Measurements from ENCODE around the gene LKAAEAR1.
A peak's percentile ranks its signal among the peaks of the same experiment; 100 is the strongest.

The LKAAEAR1 gene

GRCh38 chr20:64065062-64065973 is 18.9 kb downstream of the LKAAEAR1 start:
- no peak for DNase-seq (ENCODE audit: low read depth)
- no peak overlapping the region for H3K4me3 ChIP-seq (ENCODE audit: control insufficient read depth, low read depth, low read length)
- TF ChIP-seq, protein P1, sequence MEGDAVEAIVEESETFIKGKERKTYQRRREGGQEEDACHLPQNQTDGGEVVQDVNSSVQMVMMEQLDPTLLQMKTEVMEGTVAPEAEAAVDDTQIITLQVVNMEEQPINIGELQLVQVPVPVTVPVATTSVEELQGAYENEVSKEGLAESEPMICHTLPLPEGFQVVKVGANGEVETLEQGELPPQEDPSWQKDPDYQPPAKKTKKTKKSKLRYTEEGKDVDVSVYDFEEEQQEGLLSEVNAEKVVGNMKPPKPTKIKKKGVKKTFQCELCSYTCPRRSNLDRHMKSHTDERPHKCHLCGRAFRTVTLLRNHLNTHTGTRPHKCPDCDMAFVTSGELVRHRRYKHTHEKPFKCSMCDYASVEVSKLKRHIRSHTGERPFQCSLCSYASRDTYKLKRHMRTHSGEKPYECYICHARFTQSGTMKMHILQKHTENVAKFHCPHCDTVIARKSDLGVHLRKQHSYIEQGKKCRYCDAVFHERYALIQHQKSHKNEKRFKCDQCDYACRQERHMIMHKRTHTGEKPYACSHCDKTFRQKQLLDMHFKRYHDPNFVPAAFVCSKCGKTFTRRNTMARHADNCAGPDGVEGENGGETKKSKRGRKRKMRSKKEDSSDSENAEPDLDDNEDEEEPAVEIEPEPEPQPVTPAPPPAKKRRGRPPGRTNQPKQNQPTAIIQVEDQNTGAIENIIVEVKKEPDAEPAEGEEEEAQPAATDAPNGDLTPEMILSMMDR (conservative IDR thresholded peaks at IDR 0.05; ENCODE audit: control insufficient read depth, insufficient read depth, low read depth, low read length), result no peak

- peak; percentile 71 for DNase-seq (ENCODE audit: low read depth)
- peak overlapping the region; percentile 75 for H3K4me3 ChIP-seq (ENCODE audit: control insufficient read depth, low read depth, low read length)
- TF ChIP-seq, protein P1 (conservative IDR thresholded peaks at IDR 0.05; ENCODE audit: control insufficient read depth, insufficient read depth, low read depth, low read length), result no peak
Measured at GRCh38 chr20:64064145-64064698, 20.0 kb downstream of the LKAAEAR1 start.

GRCh38 chr20:64063389-64064144 is 20.6 kb downstream of the LKAAEAR1 start:
- H3K4me3 ChIP-seq (ENCODE audit: control insufficient read depth, low read depth, low read length), result peak overlapping the region; percentile 75
- no peak for DNase-seq (ENCODE audit: low read depth)
- TF ChIP-seq, protein P1 (conservative IDR thresholded peaks at IDR 0.05; ENCODE audit: control insufficient read depth, insufficient read depth, low read depth, low read length), result no peak

DNA sequence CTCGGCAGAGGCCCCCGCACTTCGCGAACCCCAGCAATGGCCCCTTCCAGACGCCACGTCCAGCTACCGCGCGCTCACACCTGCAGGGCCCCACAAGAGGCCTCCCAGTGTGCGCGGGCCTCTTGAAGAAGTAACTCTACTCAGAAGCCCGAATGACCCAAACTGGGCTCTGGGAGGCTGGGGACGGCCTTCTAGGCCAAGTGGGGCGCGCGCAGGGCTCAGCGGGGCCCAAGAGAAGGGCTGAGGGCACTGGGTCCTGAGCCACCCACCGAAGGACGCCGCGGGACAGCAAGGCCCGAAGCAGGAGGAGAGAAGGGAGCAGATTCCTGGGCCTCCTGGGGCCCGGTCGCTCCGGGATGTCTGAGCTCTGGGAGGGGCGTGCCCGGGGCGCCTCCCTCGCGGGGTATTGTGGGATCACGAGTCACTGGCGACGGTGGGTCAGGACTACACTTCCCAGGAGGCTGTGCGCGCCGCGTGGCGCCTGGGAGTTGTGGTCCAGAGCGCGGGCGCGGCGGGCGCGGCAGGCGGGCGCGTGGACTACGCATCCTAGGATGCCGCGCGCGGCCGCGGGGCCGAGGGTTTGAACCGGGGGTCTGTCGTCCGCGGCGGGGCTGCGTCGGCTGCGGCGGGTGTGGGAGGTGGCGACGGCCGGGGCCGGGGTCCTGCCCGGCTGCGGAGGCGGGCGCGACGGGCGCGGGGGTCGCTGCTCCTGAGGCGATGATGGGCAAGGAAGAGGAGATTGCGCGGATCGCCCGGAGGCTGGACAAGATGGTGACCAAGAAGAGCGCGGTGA is 21.4 kb downstream of the LKAAEAR1 start, which contains the start of gene TCEA2:
TCEA2 (plus strand) TSS at position 603 of the 793 bp plus-strand sequence; CDS start at position 718, 115 bp downstream.
- TF ChIP-seq, protein P1 (conservative IDR thresholded peaks at IDR 0.05; ENCODE audit: control insufficient read depth, insufficient read depth, low read depth, low read length), result no peak
- peak within 1 kb of the TSS; percentile 75 for H3K4me3 ChIP-seq (ENCODE audit: control insufficient read depth, low read depth, low read length)
- peak; percentile 95 for DNase-seq (ENCODE audit: low read depth)

DNA sequence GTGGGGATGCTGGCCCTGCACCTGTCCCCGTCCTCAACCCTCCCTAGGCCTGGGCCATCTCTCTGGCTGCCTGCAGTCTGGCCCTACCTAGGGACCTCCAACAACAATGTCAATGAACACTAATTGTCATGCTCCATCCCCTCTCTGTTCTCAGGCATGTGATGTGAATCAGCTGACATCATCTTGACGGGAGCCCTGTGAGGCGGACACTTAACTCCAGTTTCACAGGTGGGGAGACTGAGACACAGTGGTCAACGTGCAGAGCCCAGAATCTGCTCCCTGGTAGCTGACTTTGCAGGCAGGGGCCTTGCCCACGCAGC is 22.0 kb downstream of the LKAAEAR1 start:
- TF ChIP-seq, protein P1 (conservative IDR thresholded peaks at IDR 0.05; ENCODE audit: control insufficient read depth, insufficient read depth, low read depth, low read length), result no peak
- peak overlapping the region; percentile 75 for H3K4me3 ChIP-seq (ENCODE audit: control insufficient read depth, low read depth, low read length)
- no peak for DNase-seq (ENCODE audit: low read depth)

DNA sequence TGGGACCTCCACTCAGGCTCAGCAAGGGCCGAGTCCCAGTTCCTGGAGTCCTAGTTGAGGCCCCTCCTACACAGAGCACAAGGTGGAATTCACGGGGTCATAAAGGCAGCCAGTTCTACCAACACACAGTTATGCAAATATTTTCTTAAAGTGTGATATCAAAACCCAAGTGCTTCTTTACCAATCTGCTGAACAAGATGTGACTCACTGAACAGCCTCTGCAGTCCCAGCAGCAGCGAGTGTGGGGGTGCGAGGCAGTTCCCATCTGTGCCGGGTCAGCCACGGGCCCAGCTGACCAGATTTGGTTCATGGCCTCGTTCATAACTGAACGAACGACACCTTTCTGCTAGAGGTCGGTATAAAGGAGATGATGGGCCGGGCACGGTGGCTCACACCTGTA is 25.7 kb downstream of the LKAAEAR1 start:
- no peak overlapping the region for H3K4me3 ChIP-seq (ENCODE audit: control insufficient read depth, low read depth, low read length)
- DNase-seq (ENCODE audit: low read depth), result no peak
- TF ChIP-seq, protein P1 (conservative IDR thresholded peaks at IDR 0.05; ENCODE audit: control insufficient read depth, insufficient read depth, low read depth, low read length), result no peak
